GM18858 (cell line): ENCODE results near the gene HLCS.

Experiments
- ATAC-seq: cut with Tn5 transposase; IDR thresholded peaks from one replicate; pipeline ENCODE4 v1.9.1; 2021; ENCODE audit not compliant: unreplicated experiment

HLCS gene

DNA sequence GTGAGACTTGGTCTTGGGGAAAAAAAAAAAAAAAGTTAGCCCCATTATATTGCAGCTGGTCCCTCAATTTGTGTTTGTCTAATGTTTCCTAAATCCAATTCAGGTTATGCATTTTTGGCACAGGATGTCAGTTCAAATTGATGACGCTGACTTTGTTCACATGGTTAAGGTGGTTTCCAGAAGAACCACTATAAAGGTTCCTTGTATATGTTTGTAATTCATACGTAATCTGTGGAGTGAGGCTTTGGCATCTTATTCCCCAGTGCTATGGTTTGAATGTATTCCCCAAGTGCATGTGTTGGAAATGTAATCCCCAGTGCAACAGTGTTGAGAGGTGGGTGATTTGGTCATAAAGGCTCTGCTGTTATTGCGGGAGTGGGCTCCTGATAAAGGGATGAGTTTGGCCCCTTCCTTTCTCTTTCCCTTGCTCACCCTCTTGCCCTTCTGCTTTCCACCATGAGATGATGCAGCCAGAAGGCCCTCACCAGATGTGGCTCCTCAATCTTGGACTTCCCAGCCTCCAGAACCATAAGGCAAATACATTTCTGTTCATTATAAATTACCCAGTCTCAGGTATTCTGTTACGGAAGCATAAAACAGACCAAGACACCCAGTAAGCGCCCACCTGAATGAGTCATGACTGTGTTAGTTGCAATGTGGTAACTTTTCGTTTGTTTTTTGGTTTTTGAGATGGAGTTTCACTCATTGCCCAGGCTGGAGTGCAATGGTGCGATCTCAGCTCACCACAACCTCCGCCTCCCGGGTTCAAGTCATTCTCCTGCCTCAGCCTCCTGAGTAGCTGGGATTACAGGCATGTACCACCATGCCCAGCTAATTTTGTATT, 19.5 kb upstream of the HLCS start:
- ATAC-seq, result no peak

DNA sequence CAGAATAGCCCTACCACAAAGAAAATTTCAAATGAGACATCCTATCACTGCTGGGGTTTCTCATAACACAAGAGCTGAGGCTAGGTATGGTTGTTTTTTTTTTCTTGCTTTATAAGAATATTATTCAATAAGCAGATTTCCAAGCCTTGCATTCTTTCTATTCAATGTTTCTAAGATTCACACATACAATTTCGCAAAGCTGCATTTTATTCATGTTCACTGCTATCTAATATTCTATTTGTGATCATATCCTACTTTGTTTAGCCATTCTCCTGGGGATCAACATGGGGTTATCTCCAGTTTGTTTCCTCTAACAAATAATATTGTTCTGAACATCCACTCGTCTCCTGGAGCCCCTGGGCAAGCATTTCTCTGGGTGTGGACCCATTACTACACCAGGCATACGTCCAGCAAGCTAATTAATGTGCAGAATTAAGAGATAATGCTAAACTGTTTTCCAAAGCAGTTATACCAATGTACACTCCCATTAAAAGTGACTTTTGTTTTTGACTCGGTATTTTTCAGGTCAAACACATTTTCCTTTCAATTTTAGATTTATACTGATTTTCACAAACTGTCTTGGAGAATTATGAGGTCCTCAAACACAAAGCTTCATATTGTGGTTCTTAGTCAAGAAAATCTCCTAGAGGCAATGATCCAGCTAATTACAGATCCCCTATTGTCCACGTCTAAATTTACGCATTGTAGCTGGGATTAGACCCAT, 15.7 kb upstream of the HLCS start:
- ATAC-seq, result no peak

- no peak for ATAC-seq
These were observed 14.6 kb upstream of the HLCS start for GRCh38 chr21:36981049-36981391.

DNA sequence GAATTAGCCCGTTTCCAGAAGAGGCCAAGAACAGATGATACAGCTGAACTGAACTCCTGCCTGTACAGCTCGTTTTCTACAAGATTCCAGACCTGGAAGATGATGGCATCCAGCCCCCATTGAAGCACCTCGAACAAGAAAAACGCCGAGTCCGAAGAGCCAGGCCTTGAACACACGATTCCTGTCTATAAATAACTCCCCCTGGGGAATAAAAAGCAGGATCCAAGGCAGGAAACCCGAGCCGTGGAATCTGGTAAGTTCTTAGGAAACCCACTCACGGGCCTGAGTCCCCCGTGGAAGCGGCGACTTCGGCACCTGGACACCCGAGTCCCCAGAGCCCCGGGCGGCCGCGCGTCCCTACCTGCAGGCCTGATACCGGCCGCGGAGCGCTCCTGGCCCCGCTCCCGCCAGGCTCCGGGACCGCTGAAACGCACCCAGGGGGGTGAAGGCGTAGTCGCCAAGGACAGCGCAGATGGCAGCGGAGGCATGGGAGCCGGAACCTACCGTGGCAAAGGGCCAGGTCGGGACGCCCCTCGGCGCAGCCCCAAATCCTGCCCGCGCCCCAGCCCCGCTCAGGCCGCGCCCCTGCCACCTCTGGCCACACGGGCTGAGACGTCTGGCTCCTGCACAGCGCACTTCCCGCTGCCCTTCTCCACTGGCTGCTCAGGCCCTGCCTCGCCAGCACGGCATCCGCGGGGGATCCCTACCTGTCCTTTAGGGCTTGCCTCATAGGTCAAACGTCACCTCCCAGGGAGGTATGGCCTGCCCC, 14.0 kb upstream of the HLCS start:
- no peak for ATAC-seq

DNA sequence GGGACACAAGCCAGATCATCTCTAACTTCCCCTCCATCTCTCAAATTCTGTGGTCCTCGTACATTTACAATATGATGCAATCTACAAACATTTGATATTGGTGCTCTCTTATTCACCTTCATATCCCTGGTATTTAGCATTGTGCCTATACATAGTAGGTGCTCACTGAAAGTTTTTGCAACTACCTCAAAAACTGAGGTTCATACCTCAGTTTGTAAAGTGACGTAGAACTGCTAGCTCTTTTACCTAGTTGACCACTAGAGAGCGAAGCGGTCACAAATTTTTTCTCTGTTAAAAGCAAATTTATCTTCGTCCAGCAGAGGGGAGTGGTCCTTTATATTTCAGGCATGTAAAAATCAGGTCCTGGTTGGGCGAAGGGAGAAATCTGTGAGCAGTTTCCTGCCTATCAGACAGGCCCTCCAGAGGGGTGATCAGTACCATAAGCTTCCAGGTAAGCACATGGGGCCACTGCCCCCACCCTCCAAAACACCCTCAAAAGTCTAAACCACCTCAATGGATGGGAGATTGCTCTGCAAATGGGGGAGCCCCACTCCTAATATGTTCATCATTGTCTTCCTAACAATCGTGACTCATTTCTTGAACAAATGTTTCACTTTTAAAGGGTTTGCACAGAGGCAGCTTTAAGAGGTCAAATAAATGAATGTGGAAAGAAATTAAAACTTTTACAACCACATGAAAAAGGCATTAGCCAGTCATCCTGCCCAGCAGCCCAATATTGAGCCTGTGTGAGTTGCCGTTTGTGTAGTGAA, 10.6 kb upstream of the HLCS start:
- peak; percentile 60 for ATAC-seq

- ATAC-seq, result no peak
These were observed 9.9 kb upstream of the HLCS start for GRCh38 chr21:36976228-36976861.

GRCh38 chr21:36974851-36975192, 8.4 kb upstream of the HLCS start:
- ATAC-seq, result no peak

DNA sequence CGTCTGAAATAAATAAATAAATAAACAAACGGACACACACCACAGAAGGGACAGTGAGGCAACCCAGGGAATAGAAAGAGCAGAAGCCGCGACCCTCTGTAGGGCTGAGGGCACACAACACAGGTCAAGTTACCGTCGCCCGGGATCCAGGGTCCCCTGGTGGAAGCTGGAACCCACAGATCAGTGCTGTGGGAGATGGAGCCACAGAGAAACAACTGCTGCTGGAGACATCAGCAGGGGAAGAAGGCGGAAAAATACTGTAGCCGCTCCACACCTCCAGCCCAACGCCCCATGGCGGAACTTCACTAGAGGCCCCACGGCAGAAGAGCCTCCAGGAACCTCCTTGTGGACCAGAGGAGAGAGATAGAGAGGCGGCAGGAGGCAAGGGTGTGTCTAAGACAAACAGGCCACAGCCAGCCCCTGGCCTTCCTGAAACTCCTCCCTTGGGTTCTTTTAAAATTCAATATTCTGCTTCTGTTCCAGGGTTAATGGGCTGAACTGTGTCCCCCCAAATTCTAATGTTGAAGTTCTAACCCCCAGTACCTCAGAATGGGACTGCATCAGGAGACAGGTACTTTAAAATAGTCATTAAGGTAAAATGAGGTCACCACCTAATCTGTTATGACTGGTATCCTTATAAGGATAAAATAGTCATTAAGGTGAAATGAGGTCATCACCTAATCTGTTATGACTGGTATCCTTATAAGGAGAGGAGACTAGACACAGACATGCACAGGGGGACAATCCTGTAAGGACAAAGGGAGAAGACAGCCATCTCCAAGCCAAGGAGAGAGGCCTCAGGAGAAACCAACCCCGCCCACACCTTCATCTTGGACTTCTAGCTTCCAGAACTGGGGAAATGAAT, 7.7 kb upstream of the HLCS start:
- no peak for ATAC-seq

- no peak for ATAC-seq
These were observed 2.5 kb upstream of the HLCS start for GRCh38 chr21:36968976-36969375.

- no peak for ATAC-seq
These were observed 1.9 kb upstream of the HLCS start for GRCh38 chr21:36968414-36968813.

GRCh38 chr21:36966821-36967768, 626 bp upstream of the HLCS start:
- ATAC-seq, result no peak

- no peak for ATAC-seq
These were observed 776 bp downstream of the HLCS start for GRCh38 chr21:36965720-36966065.

- ATAC-seq, result no peak
These were observed 1.4 kb downstream of the HLCS start for GRCh38 chr21:36964827-36965719.

DNA sequence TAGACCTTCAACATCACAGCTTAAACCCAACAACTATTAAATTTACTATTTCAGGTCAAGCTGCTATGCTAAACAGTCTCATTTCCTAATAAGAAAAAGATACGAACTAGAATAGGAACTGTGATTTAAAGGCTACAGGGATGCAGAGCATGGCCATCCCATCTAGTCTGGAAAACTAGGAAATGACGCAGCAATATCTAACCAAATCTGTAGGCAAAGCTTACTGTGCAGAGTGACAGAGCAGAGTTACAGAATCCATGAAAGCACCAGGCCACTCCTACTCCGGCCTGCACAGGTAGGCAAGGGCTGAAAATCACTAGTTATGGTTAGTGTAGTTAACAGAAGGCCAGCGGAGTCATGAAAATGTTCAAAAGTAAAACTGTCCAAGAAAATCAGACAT, 2.1 kb downstream of the HLCS start:
- no peak for ATAC-seq

- ATAC-seq, result no peak
These were observed 4.2 kb downstream of the HLCS start for GRCh38 chr21:36962098-36962780.

- no peak for ATAC-seq
These were observed 5.7 kb downstream of the HLCS start for GRCh38 chr21:36960676-36961284.
